ENCODE data around the gene REEP1.

The REEP1 gene

GRCh38 chr2:86226070-86226469, 111.4 kb downstream of the REEP1 start:
- no peak overlapping the region for H3K27ac ChIP-seq (ENCODE audit: extremely low read depth, low read depth, low read length)
- POLR2A ChIA-PET: no interaction called here
- H3K4me3 ChIP-seq (ENCODE audit: low read depth, low read length): no peak overlapping the region
- no peaks in the 10 kb centered on the region for H3K36me3 ChIP-seq (ENCODE audit: control insufficient read depth in 2 of 2, insufficient read depth in 1 of 2, low read length in 2 of 2)
- no peaks in the 10 kb centered on the region for H3K9me3 ChIP-seq (ENCODE audit: control insufficient read depth, insufficient read depth, low read depth, low read length)
- H3K4me1 ChIP-seq (ENCODE audit: control insufficient read depth, insufficient read depth, low read length): no peaks in the 10 kb centered on the region
- CTCF ChIA-PET: interaction anchor here (0.6 to 1.2 kb wide), 3 partner anchors 22 to 498 kb away, joined by 3 to 4 read pairs (median 4); no protein-coding TSS in a partner anchor
- TF ChIP-seq ZNF513 (tag by site-specific recombination; IDR thresholded peaks at IDR 0.05) (peak; percentile 31; the same call in 1 of the 2 replicates), ZNF416 (tag by site-specific recombination; IDR thresholded peaks at IDR 0.05) (no peak)

GRCh38 chr2:86225581-86225980, 111.8 kb downstream of the REEP1 start:
- ChIA-PET POLR2A (no interaction called here), CTCF (interaction anchor here (0.6 to 1.2 kb wide), 2 partner anchors 215 to 497 kb away, joined by 3 read pairs; no protein-coding TSS in a partner anchor)
- no peak overlapping the region for H3K4me3 ChIP-seq (ENCODE audit: low read depth, low read length)
- no peaks in the 10 kb centered on the region for H3K9me3 ChIP-seq (ENCODE audit: control insufficient read depth, insufficient read depth, low read depth, low read length)
- H3K36me3 ChIP-seq (ENCODE audit: control insufficient read depth in 2 of 2, insufficient read depth in 1 of 2, low read length in 2 of 2): no peaks in the 10 kb centered on the region
- TF ChIP-seq ZNF266 (tag by site-specific recombination; IDR thresholded peaks at IDR 0.05; ENCODE audit: low read depth): no peak
- no peak for TF ChIP-seq AEBP2 (tag by site-specific recombination; IDR thresholded peaks at IDR 0.05; ENCODE audit: borderline replicate concordance)
- TF ChIP-seq ZSCAN18 (tag by site-specific recombination; IDR thresholded peaks at IDR 0.05): no peak
- no peak for TF ChIP-seq ZSCAN5A (tag by site-specific recombination; IDR thresholded peaks at IDR 0.05)
- no peak for TF ChIP-seq ZNF558 (tag by site-specific recombination; IDR thresholded peaks at IDR 0.05)
- no peak for TF ChIP-seq KLF9 (tag by site-specific recombination; IDR thresholded peaks at IDR 0.05; ENCODE audit: low read depth)
- no peak for TF ChIP-seq ZNF600 (tag by site-specific recombination; IDR thresholded peaks at IDR 0.05)
- no peak for TF ChIP-seq ZNF10 (tag by site-specific recombination; IDR thresholded peaks at IDR 0.05)
- no peak for TF ChIP-seq ZNF202 (tag by site-specific recombination; IDR thresholded peaks at IDR 0.05; ENCODE audit: borderline replicate concordance)
- no peak for TF ChIP-seq ZNF623 (tag by site-specific recombination; IDR thresholded peaks at IDR 0.05)
- no peak for TF ChIP-seq ZNF513 (tag by site-specific recombination; IDR thresholded peaks at IDR 0.05)
- no peak for TF ChIP-seq PRDM6 (tag by site-specific recombination; IDR thresholded peaks at IDR 0.05)
- TF ChIP-seq IKZF3 (tag by site-specific recombination; IDR thresholded peaks at IDR 0.05): no peak
- no peak for TF ChIP-seq HOXC10 (CRISPR knock-in tag; IDR thresholded peaks at IDR 0.05)
- no peak for TF ChIP-seq TCF7L2 (IDR thresholded peaks at IDR 0.05; ENCODE audit: borderline replicate concordance, low read depth, low read length)
- TF ChIP-seq ZNF610 (tag by site-specific recombination; IDR thresholded peaks at IDR 0.05; ENCODE audit: borderline replicate concordance): no peak
- no peak for TF ChIP-seq GLI4 (tag by site-specific recombination; IDR thresholded peaks at IDR 0.05)
- TF ChIP-seq ZNF624 (tag by site-specific recombination; IDR thresholded peaks at IDR 0.05): no peak
- H3K27ac ChIP-seq (ENCODE audit: extremely low read depth, low read depth, low read length): no peak overlapping the region
- no peaks in the 10 kb centered on the region for H3K4me1 ChIP-seq (ENCODE audit: control insufficient read depth, insufficient read depth, low read length)

Data from HEK293 (cell line).